Measurements from ENCODE around the gene EEFSEC.

DNA sequence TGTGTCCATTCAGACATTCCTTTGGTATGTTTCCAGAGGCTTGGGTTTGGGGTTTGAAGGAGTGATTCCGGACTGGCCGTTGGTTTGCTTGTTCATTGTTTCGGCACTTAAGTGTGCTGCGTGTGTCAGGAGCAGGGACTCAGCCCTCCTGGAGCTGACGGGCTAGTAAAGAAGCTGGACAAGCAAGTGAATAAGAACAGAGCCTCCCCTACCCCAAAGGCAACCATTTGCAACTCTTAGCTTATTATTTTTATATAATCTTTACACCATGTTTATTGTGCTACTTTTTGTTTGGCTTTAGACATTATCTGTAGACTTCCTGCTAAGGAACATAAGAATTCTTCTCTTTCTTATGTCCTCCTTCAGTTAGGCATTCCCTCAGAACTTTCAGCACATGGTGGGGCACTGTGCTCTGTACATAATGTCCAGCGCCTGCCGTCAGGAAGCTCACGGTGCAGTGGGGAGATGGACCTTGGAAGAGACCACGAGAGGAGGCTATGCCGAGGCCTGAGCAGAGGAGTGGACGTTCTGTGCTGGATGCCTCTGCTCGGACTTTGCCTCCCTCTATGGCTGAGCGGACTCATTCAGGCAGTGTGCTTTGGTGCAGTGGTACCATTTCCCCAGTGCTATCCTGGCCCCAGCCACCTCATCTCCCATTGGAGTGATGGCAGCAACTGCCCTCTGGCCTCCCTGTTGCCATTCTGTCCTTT is 65.4 kb downstream of the EEFSEC start:
- TF ChIP-seq, protein P1, sequence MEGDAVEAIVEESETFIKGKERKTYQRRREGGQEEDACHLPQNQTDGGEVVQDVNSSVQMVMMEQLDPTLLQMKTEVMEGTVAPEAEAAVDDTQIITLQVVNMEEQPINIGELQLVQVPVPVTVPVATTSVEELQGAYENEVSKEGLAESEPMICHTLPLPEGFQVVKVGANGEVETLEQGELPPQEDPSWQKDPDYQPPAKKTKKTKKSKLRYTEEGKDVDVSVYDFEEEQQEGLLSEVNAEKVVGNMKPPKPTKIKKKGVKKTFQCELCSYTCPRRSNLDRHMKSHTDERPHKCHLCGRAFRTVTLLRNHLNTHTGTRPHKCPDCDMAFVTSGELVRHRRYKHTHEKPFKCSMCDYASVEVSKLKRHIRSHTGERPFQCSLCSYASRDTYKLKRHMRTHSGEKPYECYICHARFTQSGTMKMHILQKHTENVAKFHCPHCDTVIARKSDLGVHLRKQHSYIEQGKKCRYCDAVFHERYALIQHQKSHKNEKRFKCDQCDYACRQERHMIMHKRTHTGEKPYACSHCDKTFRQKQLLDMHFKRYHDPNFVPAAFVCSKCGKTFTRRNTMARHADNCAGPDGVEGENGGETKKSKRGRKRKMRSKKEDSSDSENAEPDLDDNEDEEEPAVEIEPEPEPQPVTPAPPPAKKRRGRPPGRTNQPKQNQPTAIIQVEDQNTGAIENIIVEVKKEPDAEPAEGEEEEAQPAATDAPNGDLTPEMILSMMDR (IDR thresholded peaks at IDR 0.05 in 8 of 11, conservative IDR thresholded peaks at IDR 0.05 in 3 of 11) = no peak
- TF ChIP-seq POLR2AphosphoS5 (IDR thresholded peaks at IDR 0.05) = no peak
